RWPE2 (cell line): ENCODE results near the gene GCA.

Source experiments
- ATAC-seq: fragments of 200-7000 bp; cut with Tn5 transposase; 3 replicates; pipeline ENCODE4 v1.9.1; 2021; ENCODE audit warnings: low read depth
- DNase-seq: peaks from one replicate; pipeline ENCODE4 v3.0.0-alpha.2; 2020; ENCODE audit warnings: low spot score
- H3K27ac ChIP-seq: fragments of 450-650 bp; 2 replicates; pipeline ENCODE4 v1.5.1; 2017; ENCODE audit warnings: mild to moderate bottlenecking; ENCODE audit not compliant: poor library complexity, severe bottlenecking
- H3K27me3 ChIP-seq: fragments of 250-450 bp; sonication (Bioruptor Pico); 2 replicates; pipeline ENCODE4 v1.5.1; 2021; ENCODE audit warnings: mild to moderate bottlenecking, moderate library complexity; ENCODE audit not compliant: insufficient read depth, poor library complexity, severe bottlenecking
- H3K36me3 ChIP-seq: fragments of 250-450 bp; sonication (Bioruptor Pico); 2 replicates; pipeline ENCODE4 v1.5.1; 2020; ENCODE audit warnings: low read depth, mild to moderate bottlenecking, moderate library complexity
- H3K4me1 ChIP-seq: fragments of 250-450 bp; sonication (Bioruptor Pico); 2 replicates; pipeline ENCODE4 v1.5.1; 2021; ENCODE audit warnings: mild to moderate bottlenecking, moderate library complexity; ENCODE audit not compliant: insufficient read depth, poor library complexity, severe bottlenecking
- H3K4me3 ChIP-seq: fragments of 250-450 bp; sonication (Bioruptor Pico); 2 replicates; pipeline ENCODE4 v1.5.1; 2021; ENCODE audit warnings: mild to moderate bottlenecking, moderate library complexity; ENCODE audit not compliant: severe bottlenecking
- H3K9me3 ChIP-seq: fragments of 250-450 bp; sonication (Bioruptor Pico); 2 replicates; pipeline ENCODE4 v1.5.1; 2021; ENCODE audit warnings: mild to moderate bottlenecking, moderate library complexity; ENCODE audit not compliant: severe bottlenecking
- TF ChIP-seq, protein P1 (sequence below): fragments of 450-650 bp; IDR thresholded peaks from one replicate; pipeline ENCODE4 v1.5.1; 2017; ENCODE audit warnings: mild to moderate bottlenecking, moderate library complexity; ENCODE audit not compliant: poor library complexity, severe bottlenecking

The GCA gene

DNA sequence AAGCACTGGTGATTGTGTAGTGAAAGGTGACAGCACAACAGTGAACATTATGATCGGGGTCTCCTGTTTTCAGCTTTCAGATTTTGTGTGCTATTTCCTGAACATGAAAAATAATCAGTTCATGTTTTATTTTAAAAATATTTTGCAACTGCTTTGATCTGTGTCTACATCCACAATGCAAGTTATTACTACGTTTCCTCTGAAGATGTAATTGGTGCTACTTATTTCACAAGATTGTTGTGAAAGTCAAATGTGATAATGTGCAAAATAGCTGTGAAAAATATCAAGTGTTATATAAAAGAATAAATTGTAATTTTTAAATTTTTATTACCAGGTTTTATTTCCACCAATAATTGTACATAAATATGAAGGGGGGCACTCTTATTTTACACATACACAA is 6.1 kb upstream of the GCA start:
- Histone ChIP-seq H3K27me3 (no peaks in the 10 kb centered on the region), H3K4me1 (no peaks in the 10 kb centered on the region), H3K36me3 (no peaks in the 10 kb centered on the region), H3K27ac (no peak overlapping the region), H3K9me3 (no peaks in the 10 kb centered on the region), H3K4me3 (no peak overlapping the region)
- TF ChIP-seq, protein P1, sequence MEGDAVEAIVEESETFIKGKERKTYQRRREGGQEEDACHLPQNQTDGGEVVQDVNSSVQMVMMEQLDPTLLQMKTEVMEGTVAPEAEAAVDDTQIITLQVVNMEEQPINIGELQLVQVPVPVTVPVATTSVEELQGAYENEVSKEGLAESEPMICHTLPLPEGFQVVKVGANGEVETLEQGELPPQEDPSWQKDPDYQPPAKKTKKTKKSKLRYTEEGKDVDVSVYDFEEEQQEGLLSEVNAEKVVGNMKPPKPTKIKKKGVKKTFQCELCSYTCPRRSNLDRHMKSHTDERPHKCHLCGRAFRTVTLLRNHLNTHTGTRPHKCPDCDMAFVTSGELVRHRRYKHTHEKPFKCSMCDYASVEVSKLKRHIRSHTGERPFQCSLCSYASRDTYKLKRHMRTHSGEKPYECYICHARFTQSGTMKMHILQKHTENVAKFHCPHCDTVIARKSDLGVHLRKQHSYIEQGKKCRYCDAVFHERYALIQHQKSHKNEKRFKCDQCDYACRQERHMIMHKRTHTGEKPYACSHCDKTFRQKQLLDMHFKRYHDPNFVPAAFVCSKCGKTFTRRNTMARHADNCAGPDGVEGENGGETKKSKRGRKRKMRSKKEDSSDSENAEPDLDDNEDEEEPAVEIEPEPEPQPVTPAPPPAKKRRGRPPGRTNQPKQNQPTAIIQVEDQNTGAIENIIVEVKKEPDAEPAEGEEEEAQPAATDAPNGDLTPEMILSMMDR: no peak
- ATAC-seq (no peak), DNase-seq (no peak)

DNA sequence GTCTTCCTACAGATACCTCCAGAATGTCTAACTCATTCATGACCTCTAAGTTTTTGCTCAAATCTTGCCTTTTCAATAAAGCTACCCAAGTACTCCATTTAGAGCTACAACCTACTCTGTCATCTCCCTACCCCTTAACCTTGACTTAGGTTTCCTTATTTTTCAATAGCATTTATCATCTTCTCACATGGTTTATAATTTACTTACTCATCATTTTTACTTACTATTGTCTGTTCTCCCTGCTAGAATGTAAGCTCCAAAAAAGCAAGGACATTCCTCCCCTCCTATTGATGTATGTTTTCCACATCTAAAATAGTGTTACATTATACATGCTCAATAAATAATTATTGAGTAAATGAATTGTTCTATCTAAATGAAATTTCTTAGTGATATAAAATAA is 3.1 kb upstream of the GCA start:
- H3K36me3 ChIP-seq: no peaks in the 10 kb centered on the region
- ATAC-seq (no peak), DNase-seq (no peak)
- no peaks in the 10 kb centered on the region for H3K27me3 ChIP-seq
- no peaks in the 10 kb centered on the region for H3K4me1 ChIP-seq
- H3K9me3 ChIP-seq: no peaks in the 10 kb centered on the region
- TF ChIP-seq, protein P1: no peak
- no peak overlapping the region for H3K4me3 ChIP-seq
- no peak overlapping the region for H3K27ac ChIP-seq

GRCh38 chr2:162342321-162342720 is 1.6 kb upstream of the GCA start:
- TF ChIP-seq, protein P1: no peak
- no peaks in the 10 kb centered on the region for H3K4me1 ChIP-seq
- H3K4me3 ChIP-seq: no peak overlapping the region
- no peak overlapping the region for H3K27ac ChIP-seq
- DNase-seq: no peak
- H3K27me3 ChIP-seq: no peaks in the 10 kb centered on the region
- no peaks in the 10 kb centered on the region for H3K9me3 ChIP-seq
- no peaks in the 10 kb centered on the region for H3K36me3 ChIP-seq
- ATAC-seq: no peak

- no peaks in the 10 kb centered on the region for H3K27me3 ChIP-seq
- no peak overlapping the region for H3K27ac ChIP-seq
- H3K4me1 ChIP-seq: no peaks in the 10 kb centered on the region
- H3K4me3 ChIP-seq: no peak overlapping the region
- ATAC-seq: no peak
- H3K36me3 ChIP-seq: peaks cover 3% of the 10 kb centered on the region; the same call in 1 of the 2 replicates
- no peak for DNase-seq
- TF ChIP-seq, protein P1: no peak
- no peaks in the 10 kb centered on the region for H3K9me3 ChIP-seq
Observed at GRCh38 chr2:162342841-162343240, 1.1 kb upstream of the GCA start.

- Histone ChIP-seq H3K36me3 (peaks cover 8% of the 10 kb centered on the region; the same call in 1 of the 2 replicates), H3K27ac (no peak overlapping the region), H3K4me3 (peak overlapping the region; percentile 56), H3K27me3 (no peaks in the 10 kb centered on the region), H3K4me1 (no peaks in the 10 kb centered on the region), H3K9me3 (no peaks in the 10 kb centered on the region)
- ATAC-seq: no peak
- TF ChIP-seq, protein P1: no peak
- no peak for DNase-seq
Observed at GRCh38 chr2:162343492-162343823, 474 bp upstream of the GCA start.
